Inflammatory macrophage treated with lipopolysaccharide for 4 hours (primary cell): ENCODE data around the gene ZFP36.
"Not testable (repeated sequence)": the region's sequence is repeated elsewhere in the genome, so short reads cannot be mapped to it uniquely, and the experiment has no call there.

Experiments
- DNase-seq: peaks from one replicate; pipeline ENCODE4 v3.0.0-alpha.2; 2020

The ZFP36 gene

GRCh38 chr19:39449116-39449797, 42.6 kb downstream of the ZFP36 start:
- no peak for DNase-seq

DNA sequence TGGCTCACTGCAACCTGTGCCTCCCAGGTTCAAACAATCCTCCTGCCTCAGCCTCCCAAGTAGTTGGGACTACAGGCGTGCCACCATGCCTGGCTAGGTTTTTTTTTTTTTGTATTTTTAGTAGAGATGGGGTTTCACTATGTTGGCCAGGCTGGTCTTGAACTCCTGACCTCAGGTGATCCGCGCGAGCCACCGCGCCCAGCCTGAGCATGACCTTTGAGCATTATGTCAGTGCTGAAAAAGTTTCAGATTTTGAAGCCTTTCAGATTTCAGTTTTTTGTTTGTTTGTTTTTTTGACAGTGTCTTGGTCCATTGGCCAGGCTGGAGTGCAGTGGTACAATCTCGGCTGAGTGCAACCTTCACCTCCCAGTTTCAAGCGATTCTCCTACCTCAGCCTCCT, 44.6 kb downstream of the ZFP36 start:
- not testable (repeated sequence) for DNase-seq
